Uterus (tissue), 4 donors: Measurements from ENCODE around the gene COL8A1. TPM values are rescaled to one million over a fixed set of nuclear protein-coding genes. Genes with fewer than 3 reads are reported as not detected.

Experiments
- DNase-seq, 2 donors: peaks; one replicate each; pipeline ENCODE4 v3.0.0-alpha.2; 2019 to 2020
- H3K27ac ChIP-seq, 2 donors: fragments of 200-600 bp; sonication (generic); 1 replicate in 1 of 2; 2 replicates in 1 of 2; pipeline ENCODE4 v1.5.1; 2016 to 2018
- H3K27me3 ChIP-seq, 2 donors: fragments of 200-600 bp; sonication (generic); one replicate each; pipeline ENCODE4 v1.5.1; 2018 to 2019; ENCODE audit warnings: control low read depth in 1 of 2
- H3K36me3 ChIP-seq, 2 donors: fragments of 200-600 bp; sonication (generic); one replicate each; pipeline ENCODE4 v1.5.1; 2019; ENCODE audit warnings: control low read depth in 1 of 2
- H3K4me1 ChIP-seq, 2 donors: fragments of 200-600 bp; sonication (generic); one replicate each; pipeline ENCODE4 v1.5.1; 2018 to 2019; ENCODE audit warnings: control low read depth in 1 of 2
- H3K4me3 ChIP-seq, 2 donors: fragments of 200-600 bp; sonication (generic); 1 replicate in 1 of 2; 2 replicates in 1 of 2; pipeline ENCODE4 v1.5.1; 2018 to 2019; ENCODE audit warnings: mild to moderate bottlenecking in 1 of 2
- H3K9me3 ChIP-seq, 2 donors: fragments of 200-600 bp; sonication (generic); one replicate each; pipeline ENCODE4 v1.5.1; 2019; ENCODE audit warnings: control low read depth in 1 of 2
- CTCF ChIP-seq, 4 experiments: fragments of 200-600 bp in 2 of 4; fragments of 450-650 bp in 2 of 4; sonication (generic) in 2 of 4; IDR thresholded peaks; one replicate each; pipeline ENCODE4 v1.5.1; 2016 to 2019; ENCODE audit warnings: antibody characterized with exemption in 4 of 4, mild to moderate bottlenecking in 2 of 4, moderate library complexity in 1 of 4
- POLR2A ChIP-seq, 2 donors: fragments of 450-650 bp; IDR thresholded peaks; one replicate each; pipeline ENCODE4 v1.6.1; 2016; ENCODE audit warnings: antibody characterized with exemption in 2 of 2, mild to moderate bottlenecking in 1 of 2, moderate library complexity in 1 of 2
- intact Hi-C: fragments of 100-400 bp; cut with DNase I; formaldehyde crosslinking; loops from one replicate; pipeline ENCODE4 v1.15.1; 2023; ENCODE audit warnings: low total_unique reads
- total RNA-seq, 4 donors: library from RNA; depleted of rRNA in 3 of 4; stranded (reverse); fragments of >200 nt in 3 of 4; gene quantifications; one replicate each; pipeline versions ENCODE4 v1.1.0 to v1.2.4, GENCODE V29; 2014 to 2023
- donor health status: DM: yes; HTN: yes; CAD: no.

The COL8A1 gene
- total RNA-seq, 4 donors from 2014 or later = 2.6 to 30.9 (median 18.0) TPM

GRCh38 chr3:99710094-99710493 lies 71.7 kb downstream of the COL8A1 start:
- Histone ChIP-seq H3K4me3 (no peak overlapping the region), H3K4me1 (no peaks in the 10 kb centered on the region), H3K9me3 (no peaks in the 10 kb centered on the region), H3K36me3 (no peaks in the 10 kb centered on the region), H3K27ac (no peak overlapping the region), H3K27me3 (no peaks in the 10 kb centered on the region)
- no peak for DNase-seq
- TF ChIP-seq POLR2A (IDR thresholded peaks at IDR 0.05) = no peak
- TF ChIP-seq CTCF (IDR thresholded peaks at IDR 0.05) = no peak
- intact Hi-C loops = no loop called here

GRCh38 chr3:99711351-99711750 lies 73.0 kb downstream of the COL8A1 start:
- no peak for DNase-seq
- Histone ChIP-seq H3K27me3 (no peaks in the 10 kb centered on the region), H3K4me3 (no peak overlapping the region), H3K9me3 (no peaks in the 10 kb centered on the region), H3K4me1 (no peaks in the 10 kb centered on the region), H3K36me3 (no peaks in the 10 kb centered on the region), H3K27ac (no peak overlapping the region)
- intact Hi-C loops = no loop called here
- no peak for TF ChIP-seq CTCF (IDR thresholded peaks at IDR 0.05)
- no peak for TF ChIP-seq POLR2A (IDR thresholded peaks at IDR 0.05)

- TF ChIP-seq CTCF (IDR thresholded peaks at IDR 0.05) (no peak), POLR2A (IDR thresholded peaks at IDR 0.05) (no peak)
- no peak for DNase-seq
- Histone ChIP-seq H3K36me3 (no peaks in the 10 kb centered on the region), H3K27ac (no peak overlapping the region), H3K27me3 (no peaks in the 10 kb centered on the region), H3K9me3 (no peaks in the 10 kb centered on the region), H3K4me3 (no peak overlapping the region), H3K4me1 (no peaks in the 10 kb centered on the region)
- intact Hi-C loops = no loop called here
Measured at GRCh38 chr3:99712291-99712954, 74.0 kb downstream of the COL8A1 start.

- DNase-seq = no peak
- H3K4me1 ChIP-seq = no peaks in the 10 kb centered on the region
- intact Hi-C loops = no loop called here
Measured at GRCh38 chr3:99713440-99713839, 75.0 kb downstream of the COL8A1 start.

GRCh38 chr3:99714146-99714545 lies 75.8 kb downstream of the COL8A1 start:
- no peaks in the 10 kb centered on the region for H3K4me1 ChIP-seq
- H3K27ac ChIP-seq = no peak overlapping the region
- intact Hi-C loops = no loop called here
- no peaks in the 10 kb centered on the region for H3K9me3 ChIP-seq
- no peaks in the 10 kb centered on the region for H3K36me3 ChIP-seq
- TF ChIP-seq POLR2A (IDR thresholded peaks at IDR 0.05) = no peak
- no peak for TF ChIP-seq CTCF (IDR thresholded peaks at IDR 0.05)
- no peak for DNase-seq
- H3K4me3 ChIP-seq = no peak overlapping the region
- H3K27me3 ChIP-seq = no peaks in the 10 kb centered on the region

More at GRCh38 chr3:99713440-99713839, 75.0 kb downstream of the COL8A1 start:
- H3K27ac ChIP-seq = no peak overlapping the region
- TF ChIP-seq POLR2A (IDR thresholded peaks at IDR 0.05) (no peak), CTCF (IDR thresholded peaks at IDR 0.05) (no peak)
- no peaks in the 10 kb centered on the region for H3K9me3 ChIP-seq
- no peak overlapping the region for H3K4me3 ChIP-seq
- no peaks in the 10 kb centered on the region for H3K27me3 ChIP-seq
- no peaks in the 10 kb centered on the region for H3K36me3 ChIP-seq
